ENCODE results near the gene PHKA2. TPM values are rescaled to one million over a fixed set of nuclear protein-coding genes. Genes with fewer than 3 reads are reported as not detected.

Gene PHKA2
- total RNA-seq, 2 donors from 2014 or later = 29.3 to 55.8 TPM

- DNase-seq (ENCODE audit: low spot score) = no peak
- H3K36me3 ChIP-seq = no peaks in the 10 kb centered on the region
- 74% methylated on average over 3 of the region's 3 CpGs for WGBS
- no peaks in the 10 kb centered on the region for H3K4me1 ChIP-seq (replicated peaks)
- no peaks in the 10 kb centered on the region for H3K27me3 ChIP-seq (replicated peaks; ENCODE audit: insufficient read depth)
- TF ChIP-seq POLR2A (IDR thresholded peaks at IDR 0.05) (no peak), POLR2AphosphoS5 (IDR thresholded peaks at IDR 0.05) (no peak)
- H3K4me3 ChIP-seq = no peak overlapping the region
- no peak overlapping the region for H3K27ac ChIP-seq
- H3K9me3 ChIP-seq = no peaks in the 10 kb centered on the region
- intact Hi-C loops (cut with DNase I) = no loop called here
These were observed 11.3 kb upstream of the PHKA2 start for GRCh38 chrX:18995221-18995620.

- intact Hi-C loops (cut with DNase I) = no loop called here
- no peaks in the 10 kb centered on the region for H3K27me3 ChIP-seq (replicated peaks; ENCODE audit: insufficient read depth)
These were observed 10.8 kb upstream of the PHKA2 start for GRCh38 chrX:18994713-18995112.

GRCh38 chrX:18992829-18993228, 8.9 kb upstream of the PHKA2 start:
- H3K4me3 ChIP-seq = no peak overlapping the region
- TF ChIP-seq POLR2A (IDR thresholded peaks at IDR 0.05) = no peak
- TF ChIP-seq, protein P1, sequence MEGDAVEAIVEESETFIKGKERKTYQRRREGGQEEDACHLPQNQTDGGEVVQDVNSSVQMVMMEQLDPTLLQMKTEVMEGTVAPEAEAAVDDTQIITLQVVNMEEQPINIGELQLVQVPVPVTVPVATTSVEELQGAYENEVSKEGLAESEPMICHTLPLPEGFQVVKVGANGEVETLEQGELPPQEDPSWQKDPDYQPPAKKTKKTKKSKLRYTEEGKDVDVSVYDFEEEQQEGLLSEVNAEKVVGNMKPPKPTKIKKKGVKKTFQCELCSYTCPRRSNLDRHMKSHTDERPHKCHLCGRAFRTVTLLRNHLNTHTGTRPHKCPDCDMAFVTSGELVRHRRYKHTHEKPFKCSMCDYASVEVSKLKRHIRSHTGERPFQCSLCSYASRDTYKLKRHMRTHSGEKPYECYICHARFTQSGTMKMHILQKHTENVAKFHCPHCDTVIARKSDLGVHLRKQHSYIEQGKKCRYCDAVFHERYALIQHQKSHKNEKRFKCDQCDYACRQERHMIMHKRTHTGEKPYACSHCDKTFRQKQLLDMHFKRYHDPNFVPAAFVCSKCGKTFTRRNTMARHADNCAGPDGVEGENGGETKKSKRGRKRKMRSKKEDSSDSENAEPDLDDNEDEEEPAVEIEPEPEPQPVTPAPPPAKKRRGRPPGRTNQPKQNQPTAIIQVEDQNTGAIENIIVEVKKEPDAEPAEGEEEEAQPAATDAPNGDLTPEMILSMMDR (IDR thresholded peaks at IDR 0.05) = no peak
- no peak for TF ChIP-seq POLR2AphosphoS5 (IDR thresholded peaks at IDR 0.05)
- DNase-seq (ENCODE audit: low spot score) = no peak
- no peaks in the 10 kb centered on the region for H3K27me3 ChIP-seq (replicated peaks; ENCODE audit: insufficient read depth)
- no peak overlapping the region for H3K27ac ChIP-seq
- H3K9me3 ChIP-seq = no peaks in the 10 kb centered on the region
- WGBS = 84% methylated on average over 7 of the region's 7 CpGs
- intact Hi-C loops (cut with DNase I) = no loop called here
- no peaks in the 10 kb centered on the region for H3K36me3 ChIP-seq
- H3K4me1 ChIP-seq (replicated peaks) = no peaks in the 10 kb centered on the region

More at GRCh38 chrX:18994713-18995112, 10.8 kb upstream of the PHKA2 start:
- WGBS = 89% methylated on average over 3 of the region's 3 CpGs
- TF ChIP-seq POLR2A (IDR thresholded peaks at IDR 0.05) = no peak
- no peak for TF ChIP-seq POLR2AphosphoS5 (IDR thresholded peaks at IDR 0.05)
- H3K36me3 ChIP-seq = no peaks in the 10 kb centered on the region
- no peak overlapping the region for H3K4me3 ChIP-seq
- no peaks in the 10 kb centered on the region for H3K9me3 ChIP-seq
- DNase-seq (ENCODE audit: low spot score) = no peak
- H3K27ac ChIP-seq = no peak overlapping the region
- H3K4me1 ChIP-seq (replicated peaks) = no peaks in the 10 kb centered on the region

- H3K27ac ChIP-seq = peak overlapping the region; percentile 85 to 89
- intact Hi-C loops (cut with DNase I) = loop anchor here (10.0 kb wide), 1 partner anchor 360 kb away; the partner anchor contains the start of gene PDHA1
- 3% methylated on average over 4 of the region's 4 CpGs for WGBS
These were observed 1.2 kb upstream of the PHKA2 start for GRCh38 chrX:18985186-18985435.

DNA sequence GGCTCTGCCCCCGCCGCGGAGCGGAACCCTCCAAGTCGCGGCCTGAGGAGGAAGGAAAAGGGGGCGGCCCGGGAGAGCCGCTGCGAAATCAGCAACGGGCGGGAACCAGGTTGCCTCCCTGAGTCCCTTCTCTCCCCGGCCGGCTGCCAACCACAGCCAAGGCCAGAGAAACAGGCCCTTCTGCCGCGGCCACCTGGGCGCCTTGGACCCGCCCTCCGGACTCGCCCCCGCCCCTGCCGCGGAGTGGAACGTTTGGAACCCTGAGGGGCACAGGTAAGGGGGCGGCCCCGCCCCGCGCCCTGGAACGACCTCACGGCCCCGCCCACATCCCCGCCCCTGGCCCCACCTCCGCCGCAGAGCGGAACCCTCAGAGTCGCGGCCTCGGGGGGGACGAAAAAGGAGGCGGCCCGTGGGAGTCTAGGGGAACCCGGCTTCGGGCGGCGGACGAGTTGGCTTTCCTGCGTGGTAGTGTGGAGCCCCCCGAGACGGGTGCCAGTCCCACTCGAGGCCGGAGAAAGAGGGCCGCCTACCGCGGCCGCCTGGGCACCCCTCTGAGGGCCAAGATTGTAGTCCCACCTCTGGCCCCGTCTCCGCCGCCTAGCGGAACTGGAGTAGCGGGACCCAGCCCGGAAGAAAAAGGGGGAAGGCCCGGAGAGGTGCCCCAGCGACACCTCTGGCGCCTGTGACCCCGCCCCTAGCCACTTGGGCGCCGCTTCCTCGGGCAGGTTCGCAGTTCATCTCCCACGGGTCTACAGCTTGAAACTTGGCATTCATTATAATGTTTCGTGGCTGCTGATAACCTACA, 669 bp upstream of the PHKA2 start:
- WGBS = 0% methylated on average over 18 of the region's 71 CpGs
- Histone ChIP-seq H3K4me1 (replicated peaks) (no peaks in the 10 kb centered on the region), H3K27me3 (replicated peaks; ENCODE audit: insufficient read depth) (no peaks in the 10 kb centered on the region), H3K9me3 (no peaks in the 10 kb centered on the region), H3K4me3 (peak overlapping the region; percentile 56 to 57), H3K27ac (peak overlapping the region; percentile 85 to 89), H3K36me3 (no peaks in the 10 kb centered on the region)
- intact Hi-C loops (cut with DNase I) = loop anchor here (10.0 kb wide), 1 partner anchor 360 kb away; the partner anchor contains the start of gene PDHA1
- TF ChIP-seq, protein P1 (IDR thresholded peaks at IDR 0.05) = peak; percentile 23 to 68 (median 44)
- TF ChIP-seq POLR2A (IDR thresholded peaks at IDR 0.05) (no peak), POLR2AphosphoS5 (IDR thresholded peaks at IDR 0.05) (peak; percentile 23)
- DNase-seq (ENCODE audit: low spot score) = peak; percentile 76

More at GRCh38 chrX:18985186-18985435, 1.2 kb upstream of the PHKA2 start:
- Histone ChIP-seq H3K9me3 (no peaks in the 10 kb centered on the region), H3K4me1 (replicated peaks) (no peaks in the 10 kb centered on the region), H3K36me3 (no peaks in the 10 kb centered on the region), H3K4me3 (peak overlapping the region; percentile 56 to 57), H3K27me3 (replicated peaks; ENCODE audit: insufficient read depth) (no peaks in the 10 kb centered on the region)
- DNase-seq (ENCODE audit: low spot score) = no peak
- TF ChIP-seq POLR2A (IDR thresholded peaks at IDR 0.05) (no peak), POLR2AphosphoS5 (IDR thresholded peaks at IDR 0.05) (no peak)
- TF ChIP-seq, protein P1 (IDR thresholded peaks at IDR 0.05) = no peak
